ENCODE results near the gene GUCA1C. TPM values are rescaled to one million over a fixed set of nuclear protein-coding genes. Genes with fewer than 3 reads are reported as not detected.

GUCA1C gene
- polyA plus RNA-seq, 2 of the 4 experiments (the other 2 are of a cell fraction) = not detected

GRCh38 chr3:108972482-108972881 lies 18.8 kb upstream of the GUCA1C start:
- H3K4me1 ChIP-seq = no peaks in the 10 kb centered on the region
- H3K4me2 ChIP-seq = no peak overlapping the region
- H3K27ac ChIP-seq = no peak overlapping the region
- ChIA-PET POLR2A (no interaction called here), CTCF (no interaction called here)
- FAIRE-seq (no peak), ATAC-seq (no peak), DNase-seq (ENCODE audit: low read depth in 1 of 2, low spot score in 1 of 2) (no peak)
- no peaks in the 10 kb centered on the region for H3K9me3 ChIP-seq
- TF ChIP-seq, protein P1, sequence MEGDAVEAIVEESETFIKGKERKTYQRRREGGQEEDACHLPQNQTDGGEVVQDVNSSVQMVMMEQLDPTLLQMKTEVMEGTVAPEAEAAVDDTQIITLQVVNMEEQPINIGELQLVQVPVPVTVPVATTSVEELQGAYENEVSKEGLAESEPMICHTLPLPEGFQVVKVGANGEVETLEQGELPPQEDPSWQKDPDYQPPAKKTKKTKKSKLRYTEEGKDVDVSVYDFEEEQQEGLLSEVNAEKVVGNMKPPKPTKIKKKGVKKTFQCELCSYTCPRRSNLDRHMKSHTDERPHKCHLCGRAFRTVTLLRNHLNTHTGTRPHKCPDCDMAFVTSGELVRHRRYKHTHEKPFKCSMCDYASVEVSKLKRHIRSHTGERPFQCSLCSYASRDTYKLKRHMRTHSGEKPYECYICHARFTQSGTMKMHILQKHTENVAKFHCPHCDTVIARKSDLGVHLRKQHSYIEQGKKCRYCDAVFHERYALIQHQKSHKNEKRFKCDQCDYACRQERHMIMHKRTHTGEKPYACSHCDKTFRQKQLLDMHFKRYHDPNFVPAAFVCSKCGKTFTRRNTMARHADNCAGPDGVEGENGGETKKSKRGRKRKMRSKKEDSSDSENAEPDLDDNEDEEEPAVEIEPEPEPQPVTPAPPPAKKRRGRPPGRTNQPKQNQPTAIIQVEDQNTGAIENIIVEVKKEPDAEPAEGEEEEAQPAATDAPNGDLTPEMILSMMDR (IDR thresholded peaks at IDR 0.05) = no peak
- no peak overlapping the region for H3K4me3 ChIP-seq
- 31% methylated on average over 3 of the region's 3 CpGs for WGBS (ENCODE audit: missing lambda C conversion rate)

GRCh38 chr3:108970561-108970960 lies 16.9 kb upstream of the GUCA1C start:
- ATAC-seq (no peak), FAIRE-seq (no peak), DNase-seq (ENCODE audit: low read depth in 1 of 2, low spot score in 1 of 2) (no peak)
- CTCF ChIA-PET = interaction anchor here (1.9 kb wide), 1 partner anchor 55 kb away, joined by 5 read pairs; no protein-coding TSS in a partner anchor
- Histone ChIP-seq H3K4me2 (no peak overlapping the region), H3K9me3 (no peaks in the 10 kb centered on the region), H3K4me1 (no peaks in the 10 kb centered on the region), H3K4me3 (no peak overlapping the region), H3K27ac (no peak overlapping the region)
- POLR2A ChIA-PET = no interaction called here
- 17% methylated on average over 3 of the region's 3 CpGs for WGBS (ENCODE audit: missing lambda C conversion rate)
- TF ChIP-seq, protein P2, sequence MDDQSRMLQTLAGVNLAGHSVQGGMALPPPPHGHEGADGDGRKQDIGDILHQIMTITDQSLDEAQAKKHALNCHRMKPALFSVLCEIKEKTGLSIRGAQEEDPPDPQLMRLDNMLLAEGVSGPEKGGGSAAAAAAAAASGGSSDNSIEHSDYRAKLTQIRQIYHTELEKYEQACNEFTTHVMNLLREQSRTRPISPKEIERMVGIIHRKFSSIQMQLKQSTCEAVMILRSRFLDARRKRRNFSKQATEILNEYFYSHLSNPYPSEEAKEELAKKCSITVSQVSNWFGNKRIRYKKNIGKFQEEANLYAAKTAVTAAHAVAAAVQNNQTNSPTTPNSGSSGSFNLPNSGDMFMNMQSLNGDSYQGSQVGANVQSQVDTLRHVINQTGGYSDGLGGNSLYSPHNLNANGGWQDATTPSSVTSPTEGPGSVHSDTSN (IDR thresholded peaks at IDR 0.05) = no peak
- TF ChIP-seq JUNB (IDR thresholded peaks at IDR 0.05) (no peak), FOSB (CRISPR knock-in tag; IDR thresholded peaks at IDR 0.05) (no peak), RARB (CRISPR knock-in tag; IDR thresholded peaks at IDR 0.05) (no peak), HEYL (CRISPR knock-in tag; IDR thresholded peaks at IDR 0.05) (no peak), TFCP2L1 (CRISPR knock-in tag; IDR thresholded peaks at IDR 0.05) (no peak), NPAS2 (CRISPR knock-in tag; IDR thresholded peaks at IDR 0.05; ENCODE audit: borderline replicate concordance) (no peak), MAFK (IDR thresholded peaks at IDR 0.05; ENCODE audit: partially characterized antibody) (no peak), REST (IDR thresholded peaks at IDR 0.05) (no peak), ELK1 (IDR thresholded peaks at IDR 0.05; ENCODE audit: low read depth, low read length) (no peak), RFX5 (IDR thresholded peaks at IDR 0.05) (no peak), EP300 (IDR thresholded peaks at IDR 0.05) (no peak), CBX8 (IDR thresholded peaks at IDR 0.05) (no peak), CHD2 (IDR thresholded peaks at IDR 0.05; ENCODE audit: low read length, partially characterized antibody) (no peak), ZSCAN20 (CRISPR knock-in tag; IDR thresholded peaks at IDR 0.05) (no peak), EHMT2 (IDR thresholded peaks at IDR 0.05; ENCODE audit: low read depth) (no peak), FOXS1 (CRISPR knock-in tag; IDR thresholded peaks at IDR 0.05) (no peak), FOSL2 (IDR thresholded peaks at IDR 0.05) (no peak), FOSL2 (CRISPR knock-in tag; IDR thresholded peaks at IDR 0.05) (no peak), MAZ (IDR thresholded peaks at IDR 0.05; ENCODE audit: borderline replicate concordance, low read depth, low read length) (no peak)

Measured in A549 (cell line).